Tibial nerve (tissue), 4 donors: ENCODE data around the gene NTM. TPM values are rescaled to one million over a fixed set of nuclear protein-coding genes. Genes with fewer than 3 reads are reported as not detected.

Experiments
- DNase-seq, 2 donors: peaks; one replicate each; pipeline ENCODE4 v3.0.0-alpha.2; 2019; ENCODE audit warnings: low spot score in 2 of 2
- H3K27ac ChIP-seq, 4 donors: fragments of 200-600 bp; sonication (generic) in 3 of 4; one replicate each; pipeline ENCODE4 v1.5.1; 2017 to 2019; ENCODE audit warnings: mild to moderate bottlenecking in 1 of 4
- H3K27me3 ChIP-seq, 2 donors: fragments of 200-600 bp; sonication (generic) in 1 of 2; one replicate each; pipeline versions ENCODE4 v1.5.1 to v1.6.0; 2017 to 2019
- H3K36me3 ChIP-seq, 3 donors: fragments of 200-600 bp; sonication (generic); one replicate each; pipeline ENCODE4 v1.5.1; 2018 to 2019
- H3K4me1 ChIP-seq, 4 donors: fragments of 200-600 bp; sonication (generic) in 3 of 4; one replicate each; pipeline ENCODE4 v1.5.1; 2017 to 2019
- H3K4me3 ChIP-seq, 4 donors: fragments of 200-600 bp; sonication (generic) in 3 of 4; one replicate each; pipeline ENCODE4 v1.5.1; 2017 to 2019; ENCODE audit warnings: mild to moderate bottlenecking in 1 of 4, moderate library complexity in 1 of 4
- H3K9me3 ChIP-seq, 4 donors: fragments of 200-600 bp; sonication (generic) in 3 of 4; one replicate each; pipeline ENCODE4 v1.5.1; 2017 to 2019
- EP300 ChIP-seq, 2 donors: sonication (generic); formaldehyde crosslinking; IDR thresholded peaks; one replicate each; pipeline ENCODE4 v1.6.1; 2017; ENCODE audit warnings: antibody characterized with exemption in 2 of 2, mild to moderate bottlenecking in 1 of 2
- POLR2A ChIP-seq, 2 donors: fragments of 450-650 bp; IDR thresholded peaks; one replicate each; pipeline ENCODE4 v1.6.1; 2017; ENCODE audit warnings: antibody characterized with exemption in 2 of 2, mild to moderate bottlenecking in 2 of 2, moderate library complexity in 2 of 2
- WGBS, 2 donors: methylation state at CpG; one replicate each; pipeline ENCODE4 v1.1.5; 2018; 5-methylcytosine and 5-hydroxymethylcytosine counted together
- total RNA-seq, 4 donors: library from RNA; depleted of rRNA; stranded (reverse); fragments of >200 nt; gene quantifications; one replicate each; pipeline ENCODE4 v1.1.0, GENCODE V29; 2016
- TF ChIP-seq, protein P1 (sequence below), 5 experiments: fragments of 200-600 bp in 3 of 5; fragments of 450-650 bp in 2 of 5; sonication (generic) in 3 of 5; IDR thresholded peaks; one replicate each; pipeline ENCODE4 v1.5.1; 2016 to 2019; ENCODE audit warnings: antibody characterized with exemption in 5 of 5, mild to moderate bottlenecking in 3 of 5, moderate library complexity in 2 of 5

The NTM gene
- total RNA-seq, 4 donors from 2014 or later, result 3.7 to 11.4 (median 10.8) TPM

DNA sequence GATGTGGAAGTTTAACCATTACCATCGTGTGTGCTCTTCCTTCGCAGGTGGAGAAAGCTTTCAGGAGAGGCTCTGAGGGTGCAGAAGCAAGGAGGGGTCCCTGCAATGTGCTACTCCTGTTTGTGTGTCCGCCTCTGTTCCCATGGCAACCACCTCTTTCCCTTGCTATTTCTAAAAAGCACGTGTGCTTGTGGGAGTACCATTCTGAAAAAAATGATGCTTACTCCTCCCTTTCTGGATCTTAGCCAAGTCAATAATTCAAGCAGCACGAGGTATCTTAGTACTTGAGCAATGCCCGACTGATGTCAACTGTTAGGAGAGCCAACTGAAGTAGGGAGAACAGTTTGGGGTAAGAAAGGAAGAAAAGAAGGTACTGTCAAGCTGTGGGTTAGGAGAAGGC lies 628.7 kb downstream of the NTM start:
- Histone ChIP-seq H3K9me3 (peaks cover 0 to 13% (median 0%) of the 10 kb centered on the region in 4 donors), H3K27me3 (no peaks in the 10 kb centered on the region), H3K4me1 (peaks cover 0 to 5% (median 0%) of the 10 kb centered on the region in 4 donors), H3K4me3 (no peak overlapping the region), H3K36me3 (peaks cover 0 to 13% (median 0%) of the 10 kb centered on the region in 3 donors), H3K27ac (no peak overlapping the region)
- 29 to 42% methylated on average over 6 of the region's 6 CpGs for WGBS, 2 donors
- TF ChIP-seq, protein P1, sequence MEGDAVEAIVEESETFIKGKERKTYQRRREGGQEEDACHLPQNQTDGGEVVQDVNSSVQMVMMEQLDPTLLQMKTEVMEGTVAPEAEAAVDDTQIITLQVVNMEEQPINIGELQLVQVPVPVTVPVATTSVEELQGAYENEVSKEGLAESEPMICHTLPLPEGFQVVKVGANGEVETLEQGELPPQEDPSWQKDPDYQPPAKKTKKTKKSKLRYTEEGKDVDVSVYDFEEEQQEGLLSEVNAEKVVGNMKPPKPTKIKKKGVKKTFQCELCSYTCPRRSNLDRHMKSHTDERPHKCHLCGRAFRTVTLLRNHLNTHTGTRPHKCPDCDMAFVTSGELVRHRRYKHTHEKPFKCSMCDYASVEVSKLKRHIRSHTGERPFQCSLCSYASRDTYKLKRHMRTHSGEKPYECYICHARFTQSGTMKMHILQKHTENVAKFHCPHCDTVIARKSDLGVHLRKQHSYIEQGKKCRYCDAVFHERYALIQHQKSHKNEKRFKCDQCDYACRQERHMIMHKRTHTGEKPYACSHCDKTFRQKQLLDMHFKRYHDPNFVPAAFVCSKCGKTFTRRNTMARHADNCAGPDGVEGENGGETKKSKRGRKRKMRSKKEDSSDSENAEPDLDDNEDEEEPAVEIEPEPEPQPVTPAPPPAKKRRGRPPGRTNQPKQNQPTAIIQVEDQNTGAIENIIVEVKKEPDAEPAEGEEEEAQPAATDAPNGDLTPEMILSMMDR (IDR thresholded peaks at IDR 0.05), result no peak
- TF ChIP-seq POLR2A (IDR thresholded peaks at IDR 0.05), result no peak
- no peak for TF ChIP-seq EP300 (IDR thresholded peaks at IDR 0.05)
- DNase-seq, result no peak

DNA sequence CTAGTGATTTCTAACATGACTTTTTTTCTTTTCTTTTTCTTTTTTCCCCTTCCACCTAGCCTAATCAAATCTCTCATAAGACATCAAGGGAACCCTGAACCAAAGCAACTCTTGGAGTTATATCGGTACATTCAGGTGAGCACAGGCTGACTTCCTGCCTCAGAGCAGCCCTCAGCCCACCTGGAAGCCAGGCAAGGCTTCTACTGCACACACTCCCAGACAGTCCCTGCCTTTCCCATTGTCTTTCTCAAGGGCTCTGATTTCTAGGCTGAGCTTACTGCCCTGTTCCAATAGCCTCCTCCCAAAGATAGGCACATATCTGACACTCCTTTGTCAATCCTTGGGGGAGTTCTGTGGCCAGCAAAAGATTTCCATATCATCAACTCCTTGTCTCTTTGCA lies 629.5 kb downstream of the NTM start:
- H3K9me3 ChIP-seq, result peaks cover 0 to 13% (median 0%) of the 10 kb centered on the region in 4 donors
- no peak overlapping the region for H3K27ac ChIP-seq
- H3K4me3 ChIP-seq, result no peak overlapping the region
- H3K4me1 ChIP-seq, result peaks cover 0 to 5% (median 0%) of the 10 kb centered on the region in 4 donors
- H3K27me3 ChIP-seq, result no peaks in the 10 kb centered on the region
- WGBS, 2 donors, result 79 to 95% methylated on average over 1 of the region's 1 CpG
- no peak for DNase-seq
- peaks cover 0 to 13% (median 0%) of the 10 kb centered on the region in 3 donors for H3K36me3 ChIP-seq
- TF ChIP-seq, protein P1 (IDR thresholded peaks at IDR 0.05), result no peak
- no peak for TF ChIP-seq POLR2A (IDR thresholded peaks at IDR 0.05)
- no peak for TF ChIP-seq EP300 (IDR thresholded peaks at IDR 0.05)

DNA sequence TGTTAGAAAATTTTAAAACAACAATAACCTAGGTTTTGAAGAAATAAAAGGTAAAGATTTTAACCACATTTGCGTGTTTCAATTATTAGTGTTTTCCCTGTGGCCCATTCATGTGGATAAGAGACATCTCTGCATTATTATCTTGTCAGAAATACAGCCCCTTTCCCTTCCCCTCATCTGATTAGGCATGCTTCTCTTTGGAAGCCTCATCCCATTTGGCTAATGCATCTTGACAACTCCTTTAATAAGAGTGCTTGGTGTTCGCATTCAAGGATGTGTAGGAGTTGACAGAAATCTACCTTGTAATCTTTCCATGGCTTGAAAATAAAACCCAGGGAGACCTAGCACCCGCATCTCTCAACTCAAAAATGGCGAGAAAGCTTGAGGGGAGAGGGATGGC lies 635.5 kb downstream of the NTM start:
- no peaks in the 10 kb centered on the region for H3K9me3 ChIP-seq
- H3K27ac ChIP-seq, result no peak overlapping the region
- H3K27me3 ChIP-seq, result no peaks in the 10 kb centered on the region
- DNase-seq, result no peak
- 84 to 92% methylated on average over 4 of the region's 4 CpGs for WGBS, 2 donors
- H3K4me1 ChIP-seq, result no peaks in the 10 kb centered on the region
- no peak overlapping the region for H3K4me3 ChIP-seq
- TF ChIP-seq, protein P1 (IDR thresholded peaks at IDR 0.05), result no peak
- TF ChIP-seq POLR2A (IDR thresholded peaks at IDR 0.05), result no peak
- no peaks in the 10 kb centered on the region for H3K36me3 ChIP-seq

DNA sequence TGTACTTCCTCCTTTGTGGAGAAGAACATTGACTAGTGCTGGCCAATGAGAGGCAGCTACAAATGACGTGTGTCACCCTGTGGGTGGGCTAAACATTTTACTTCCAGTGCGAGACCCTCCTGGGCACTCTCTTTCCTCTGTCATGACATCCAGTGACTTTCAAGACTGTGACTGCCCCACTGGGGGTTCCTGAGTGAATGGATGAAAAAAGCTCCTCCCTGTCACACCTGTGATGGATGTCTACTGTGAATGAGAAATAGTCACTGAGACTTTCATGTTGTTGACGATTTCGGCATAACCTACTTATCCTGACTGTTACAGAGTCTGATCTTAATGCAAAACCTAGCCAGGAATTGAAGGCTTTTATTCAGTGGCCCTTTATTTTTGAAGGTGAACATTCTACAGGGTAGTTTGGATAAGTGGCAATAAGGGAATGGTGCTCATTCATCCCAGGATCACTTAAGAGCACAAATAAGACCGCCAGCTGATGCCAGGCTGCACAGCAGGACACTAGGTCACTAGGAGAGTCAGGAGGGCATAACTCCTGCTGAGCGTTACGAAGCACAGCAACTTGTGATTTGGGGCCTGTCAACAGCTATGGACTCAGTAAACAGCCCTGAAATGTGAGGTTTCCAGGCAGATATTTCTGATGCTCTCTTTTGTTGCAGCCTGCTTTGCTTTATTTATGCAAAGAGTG lies 636.6 kb downstream of the NTM start:
- no peaks in the 10 kb centered on the region for H3K4me1 ChIP-seq

DNA sequence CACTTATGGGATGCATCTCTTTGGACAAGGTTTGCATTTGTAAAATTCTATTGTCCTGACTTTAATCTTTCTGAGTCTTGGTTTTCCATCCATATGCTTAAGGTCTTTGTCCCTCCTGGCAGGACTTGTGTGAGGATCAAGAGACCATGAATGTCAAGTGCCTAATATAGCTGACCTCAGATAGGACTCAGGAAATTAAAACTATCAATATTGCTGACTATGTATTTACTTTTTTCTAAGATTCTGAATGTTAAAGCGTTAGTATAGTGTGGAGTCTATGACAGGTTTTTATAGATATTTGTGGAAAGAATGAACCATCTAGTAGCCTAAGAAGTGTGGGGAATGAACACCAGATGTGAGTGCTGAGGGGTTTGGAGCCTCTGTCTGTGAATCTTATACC lies 637.8 kb downstream of the NTM start:
- WGBS, 2 donors, result 56 to 61% methylated on average over 1 of the region's 1 CpG
- no peaks in the 10 kb centered on the region for H3K9me3 ChIP-seq

More for the DNA sequence above, 636.6 kb downstream of the NTM start:
- TF ChIP-seq, protein P1 (IDR thresholded peaks at IDR 0.05), result no peak
- no peak for TF ChIP-seq EP300 (IDR thresholded peaks at IDR 0.05)
- TF ChIP-seq POLR2A (IDR thresholded peaks at IDR 0.05), result no peak
- DNase-seq, result no peak
- Histone ChIP-seq H3K27ac (no peak overlapping the region), H3K4me3 (no peak overlapping the region), H3K27me3 (no peaks in the 10 kb centered on the region), H3K9me3 (no peaks in the 10 kb centered on the region), H3K36me3 (no peaks in the 10 kb centered on the region)
- 74 to 82% methylated on average over 7 of the region's 7 CpGs for WGBS, 2 donors

More for the DNA sequence above, 637.8 kb downstream of the NTM start:
- no peak overlapping the region for H3K27ac ChIP-seq
- H3K4me1 ChIP-seq, result no peaks in the 10 kb centered on the region
- H3K36me3 ChIP-seq, result no peaks in the 10 kb centered on the region
- H3K4me3 ChIP-seq, result no peak overlapping the region
- no peak for DNase-seq
- TF ChIP-seq POLR2A (IDR thresholded peaks at IDR 0.05) (no peak), EP300 (IDR thresholded peaks at IDR 0.05) (no peak)
- TF ChIP-seq, protein P1 (IDR thresholded peaks at IDR 0.05), result no peak
- H3K27me3 ChIP-seq, result no peaks in the 10 kb centered on the region
